ENCODE measurements around the gene AGO3.
"Not testable (repeated sequence)": the region's sequence is repeated elsewhere in the genome, so short reads cannot be mapped to it uniquely, and the experiment has no call there.

Gene AGO3

DNA sequence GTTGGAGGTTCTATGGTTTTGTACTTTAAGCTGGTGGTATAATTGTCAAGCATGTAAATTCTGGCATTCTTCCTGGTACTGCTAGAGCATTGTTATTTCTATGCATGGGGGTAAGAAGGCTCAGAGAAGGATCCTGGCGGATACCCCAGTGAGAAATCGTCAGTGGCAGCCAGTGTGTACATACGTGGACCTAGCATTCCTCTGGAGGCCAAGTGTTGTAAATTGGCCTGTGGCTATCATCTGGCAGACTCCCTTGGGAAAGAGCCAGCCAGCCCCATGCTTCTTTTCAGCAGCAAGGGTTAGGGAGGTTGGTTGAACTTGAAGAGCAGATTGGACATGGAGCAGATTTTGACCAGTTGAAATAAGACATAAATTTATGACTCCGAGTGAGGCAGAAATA lies 5.2 kb upstream of the AGO3 start:
- no peak for DNase-seq (ENCODE audit: low spot score)

DNA sequence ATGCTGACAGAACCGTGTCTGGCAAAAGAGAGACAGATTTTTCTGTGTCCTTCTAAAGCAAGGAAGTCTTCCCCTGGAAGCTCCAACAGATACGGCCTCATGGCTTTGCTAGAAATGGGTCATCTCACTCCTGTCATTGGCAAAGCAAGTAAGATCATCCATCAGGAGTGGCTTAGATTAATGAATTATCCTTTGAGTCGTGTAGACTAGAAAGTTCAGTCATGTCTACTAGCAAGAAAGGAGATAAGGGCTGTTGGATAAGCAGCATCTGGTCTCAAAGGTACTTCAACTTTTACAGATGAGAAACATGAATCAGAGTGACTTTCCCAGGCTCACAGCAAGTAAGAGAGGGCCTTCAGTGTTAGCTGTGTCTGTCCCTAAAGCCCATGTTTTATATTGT lies 3.4 kb upstream of the AGO3 start:
- DNase-seq (ENCODE audit: low spot score), result no peak

GRCh38 chr1:35929730-35930592 lies 944 bp upstream of the AGO3 start:
- DNase-seq (ENCODE audit: low spot score), result peak; percentile 49

- DNase-seq (ENCODE audit: low spot score), result no peak
Measured at GRCh38 chr1:35931446-35932157, 697 bp downstream of the AGO3 start.

- DNase-seq (ENCODE audit: low spot score), result no peak
Measured at GRCh38 chr1:35932158-35932636, 1.3 kb downstream of the AGO3 start.

DNA sequence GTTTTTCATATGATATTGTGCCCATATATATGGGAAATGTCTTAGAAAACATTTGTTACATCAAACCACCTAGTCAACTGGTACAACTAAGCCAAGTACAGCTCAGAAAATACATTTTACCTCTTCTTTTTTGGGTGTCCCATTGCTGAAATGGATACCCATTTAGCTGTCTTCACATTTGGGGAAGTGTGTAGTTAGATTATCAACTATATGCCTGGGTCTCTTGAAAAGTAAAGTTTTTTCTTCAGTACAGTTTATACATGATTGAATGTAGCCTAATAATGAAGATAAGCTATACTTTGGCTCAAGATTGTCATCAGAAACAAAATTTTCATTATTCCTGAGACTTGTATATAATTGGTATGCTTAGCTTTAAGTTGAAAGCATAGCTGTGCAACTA lies 2.0 kb downstream of the AGO3 start:
- DNase-seq (ENCODE audit: low spot score), result no peak

- DNase-seq (ENCODE audit: low spot score), result no peak
Measured at GRCh38 chr1:35935442-35936388, 4.8 kb downstream of the AGO3 start.

DNA sequence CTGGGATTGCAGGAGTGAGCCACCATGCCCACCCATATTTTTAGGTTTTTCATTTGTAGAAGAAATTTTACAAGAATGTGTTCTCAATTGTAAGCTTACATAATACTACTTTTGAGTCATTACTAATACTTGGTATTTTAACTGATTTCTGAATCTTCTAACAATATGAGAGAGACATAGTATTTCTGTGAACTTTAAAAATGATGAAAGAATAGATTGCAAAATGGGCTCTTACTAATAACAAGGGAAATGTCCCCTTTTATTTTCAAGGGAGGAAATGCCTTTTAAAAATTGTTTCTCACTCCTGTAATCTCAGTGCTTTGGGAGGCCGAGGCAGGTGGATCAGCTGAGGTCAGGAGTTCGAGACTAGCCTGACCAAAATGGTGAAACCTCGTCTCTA lies 5.9 kb downstream of the AGO3 start:
- no peak for DNase-seq (ENCODE audit: low spot score)

GRCh38 chr1:35939484-35939883 lies 8.6 kb downstream of the AGO3 start:
- DNase-seq (ENCODE audit: low spot score), result no peak

DNA sequence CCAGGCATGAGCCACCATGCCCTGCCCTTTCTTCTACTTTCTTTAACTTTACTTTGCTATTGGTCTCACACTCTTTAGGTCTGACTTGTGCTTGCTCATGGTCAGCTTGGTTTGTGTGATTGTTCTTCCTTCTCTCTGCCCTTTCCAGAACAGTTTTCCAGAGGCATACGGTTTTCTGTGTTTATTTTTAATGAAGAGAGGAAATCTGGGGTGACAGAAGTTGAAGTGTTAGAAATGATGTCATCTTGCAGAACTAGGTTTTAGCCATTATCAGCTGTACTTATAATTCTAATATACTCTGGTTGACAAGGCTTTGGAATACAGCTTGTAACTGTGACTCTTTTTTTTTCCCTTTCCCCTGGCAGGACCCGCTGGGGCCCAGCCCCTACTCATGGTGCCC lies 14.4 kb downstream of the AGO3 start:
- no peak for DNase-seq (ENCODE audit: low spot score)

DNA sequence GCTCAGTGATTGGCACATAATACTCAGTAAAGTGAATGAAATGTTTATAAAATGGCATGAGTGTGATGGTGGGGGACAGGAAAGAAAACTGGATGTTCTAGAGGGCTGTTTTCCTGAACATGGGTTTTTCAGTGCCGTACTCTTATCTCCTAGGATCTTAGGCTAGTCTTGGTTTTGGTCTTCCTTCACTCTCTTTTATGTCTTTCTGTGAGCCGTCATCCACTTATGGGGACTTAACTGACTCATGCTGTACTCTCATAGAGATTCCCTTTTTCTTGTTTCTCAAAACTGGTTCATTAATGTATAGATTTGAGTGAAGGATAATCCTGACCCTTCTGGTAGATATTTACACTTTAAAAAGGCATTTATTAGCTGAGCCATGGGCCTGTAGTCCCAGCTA lies 16.6 kb downstream of the AGO3 start:
- DNase-seq (ENCODE audit: low spot score), result no peak

DNA sequence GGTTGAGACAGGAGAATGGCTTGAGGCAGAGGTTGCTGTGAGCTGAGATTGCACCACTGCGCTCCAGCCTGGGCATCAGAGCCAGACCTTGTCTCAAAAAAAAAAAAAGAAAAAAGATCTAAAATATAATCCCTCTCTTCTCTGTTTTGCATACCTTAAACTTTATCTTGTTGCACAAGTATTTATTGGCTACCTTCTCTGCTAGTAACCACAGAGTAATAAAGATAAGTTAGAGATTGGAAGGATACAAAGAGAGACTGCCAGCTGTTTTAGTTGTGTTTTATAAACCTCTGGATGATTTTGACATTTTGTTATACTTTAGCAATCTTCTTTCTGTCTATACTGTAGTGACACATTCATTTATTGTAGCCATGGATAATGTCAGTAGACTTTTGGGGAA lies 27.7 kb downstream of the AGO3 start:
- no peak for DNase-seq (ENCODE audit: low spot score)

DNA sequence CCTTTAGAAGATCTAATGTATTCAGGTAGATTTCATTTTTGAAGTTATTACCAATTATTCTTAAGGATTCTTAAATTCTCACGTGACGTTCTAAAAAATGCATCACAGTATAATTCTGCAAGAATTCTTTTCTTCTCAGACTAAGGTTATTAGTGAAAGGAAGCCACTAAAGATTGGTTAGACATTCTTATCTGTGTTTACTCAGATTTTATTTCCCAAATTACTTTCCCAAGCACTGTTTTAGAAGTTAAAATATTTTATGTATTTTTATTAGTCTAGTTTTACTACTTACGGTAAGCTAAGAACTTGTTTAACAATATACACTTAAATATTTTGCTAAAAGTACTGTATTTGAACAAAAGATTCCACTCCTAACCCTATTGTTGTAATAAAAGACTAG lies 28.4 kb downstream of the AGO3 start:
- no peak for DNase-seq (ENCODE audit: low spot score)

GRCh38 chr1:35962952-35963351 lies 32.0 kb downstream of the AGO3 start:
- DNase-seq (ENCODE audit: low spot score), result no peak

GRCh38 chr1:35964277-35964676 lies 33.4 kb downstream of the AGO3 start:
- DNase-seq (ENCODE audit: low spot score), result not testable (repeated sequence)

DNA sequence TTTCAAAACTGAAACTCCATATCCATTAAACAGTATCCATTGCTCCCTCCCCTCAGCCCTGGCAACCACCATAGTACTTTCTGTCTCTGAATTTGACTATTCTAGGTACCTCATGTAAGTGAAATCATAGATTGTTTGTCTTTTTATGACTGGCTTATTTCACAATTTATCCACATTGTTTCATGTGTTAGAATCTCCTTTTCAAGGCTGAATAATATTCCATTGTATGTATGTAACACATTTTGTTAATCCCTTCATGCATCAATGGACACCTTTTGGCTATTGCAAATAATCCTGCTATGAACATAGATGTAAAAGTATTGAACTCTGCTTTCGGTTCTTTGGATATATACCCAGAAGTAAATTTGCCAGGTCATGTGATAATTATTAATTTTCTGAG lies 37.5 kb downstream of the AGO3 start:
- DNase-seq (ENCODE audit: low spot score), result no peak

DNA sequence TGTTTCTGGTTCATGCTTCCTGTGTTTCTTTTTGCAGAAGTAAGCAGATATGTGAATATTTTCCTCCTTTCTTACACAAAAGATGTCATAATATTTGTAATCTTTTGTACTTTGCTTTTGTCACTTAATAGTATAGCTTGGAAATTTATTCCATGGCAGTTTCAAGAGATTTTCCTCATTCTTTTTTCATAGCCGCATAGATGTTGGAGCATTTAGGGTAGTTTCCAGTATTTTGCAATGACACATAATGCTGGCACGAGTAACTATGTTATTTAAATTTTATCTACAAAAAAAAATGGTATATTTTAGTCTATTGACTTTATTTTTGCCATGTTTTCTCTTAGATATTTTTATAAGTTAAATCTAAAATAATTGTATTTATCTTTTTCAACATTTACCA lies 40.7 kb downstream of the AGO3 start:
- DNase-seq (ENCODE audit: low spot score), result no peak

DNA sequence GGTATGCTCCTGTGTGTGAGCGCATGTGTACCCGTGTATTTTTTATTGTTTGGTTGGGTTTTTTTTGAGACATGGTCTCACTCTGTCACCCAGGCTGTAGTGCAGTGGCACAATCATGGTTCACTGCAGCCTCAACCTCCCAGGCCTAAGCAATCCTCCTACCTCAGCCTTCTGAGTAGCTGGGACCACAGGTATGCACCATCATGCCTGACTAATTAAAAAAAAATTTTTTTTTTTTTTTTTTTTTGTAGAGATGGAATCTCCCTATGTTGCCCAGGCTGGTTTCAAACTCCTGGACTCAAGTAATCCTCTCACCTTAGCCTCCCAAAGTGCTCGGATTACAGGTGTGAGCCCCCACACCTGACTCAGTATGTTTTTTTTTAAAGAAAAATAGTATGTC lies 41.7 kb downstream of the AGO3 start:
- DNase-seq (ENCODE audit: low spot score), result not testable (repeated sequence)

DNA sequence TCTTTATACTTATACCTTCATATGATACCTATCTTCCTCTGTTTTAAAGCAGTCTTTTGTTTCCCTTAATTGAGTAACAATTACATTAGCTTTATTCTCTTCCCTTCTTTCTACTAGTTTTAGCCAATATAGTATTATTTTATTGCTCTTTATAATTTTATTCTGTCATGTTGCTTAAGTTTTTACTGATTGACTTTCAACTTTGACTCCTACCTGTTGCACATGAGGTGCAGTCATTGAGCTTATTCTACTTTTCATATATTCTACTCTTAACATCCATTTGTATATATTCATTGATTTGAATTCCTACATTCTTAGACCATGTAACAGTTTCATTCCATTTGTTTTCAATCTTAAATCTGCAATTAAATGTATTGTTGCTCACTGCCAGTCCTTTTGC lies 49.2 kb downstream of the AGO3 start:
- no peak for DNase-seq (ENCODE audit: low spot score)

GRCh38 chr1:35988237-35988636 lies 57.3 kb downstream of the AGO3 start:
- no peak for DNase-seq (ENCODE audit: low spot score)

DNA sequence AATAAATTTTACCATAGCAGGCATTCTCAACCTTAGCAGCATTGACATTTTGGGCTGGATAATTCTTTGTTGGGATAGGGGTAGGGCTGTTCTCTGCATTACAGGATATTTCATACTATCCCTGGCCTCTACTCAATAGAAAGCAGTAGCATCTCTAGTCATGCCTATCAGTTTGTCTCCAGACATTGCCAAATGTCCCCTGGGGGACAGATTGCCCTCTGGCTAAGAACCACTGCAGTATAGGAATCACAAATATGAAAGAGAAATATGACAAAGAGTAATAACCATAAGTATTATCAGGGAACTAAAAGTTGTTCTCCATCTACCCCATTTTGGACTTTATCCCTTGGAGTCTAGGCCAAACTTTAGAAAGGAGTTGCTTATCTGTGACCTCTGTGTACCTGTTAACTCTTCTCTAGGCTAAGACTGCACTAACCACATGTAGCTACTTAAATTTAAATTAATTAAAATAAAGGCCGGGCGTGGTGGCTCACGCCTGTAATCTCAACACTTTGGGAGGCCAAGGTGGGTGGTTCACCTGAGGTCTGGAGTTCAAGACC lies 76.1 kb downstream of the AGO3 start:
- no peak for DNase-seq (ENCODE audit: low spot score)

DNA sequence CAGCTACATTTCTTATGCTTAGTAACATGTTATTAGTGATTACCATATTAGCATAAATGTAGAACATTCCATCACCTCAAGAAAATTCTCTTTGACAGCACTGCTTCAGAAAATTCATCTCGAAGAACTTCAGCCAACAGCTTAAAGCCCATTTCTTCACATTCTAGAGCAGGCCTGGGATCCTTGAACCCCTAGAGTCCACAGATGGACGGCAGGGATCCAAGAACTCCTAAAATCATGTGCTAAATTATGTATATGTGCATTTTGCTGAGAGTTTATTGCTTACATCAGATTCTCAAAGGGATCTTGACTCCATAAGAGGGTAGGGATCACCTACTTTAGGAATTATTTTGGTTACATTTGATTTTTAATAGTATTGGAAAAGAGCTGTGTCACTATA lies 76.8 kb downstream of the AGO3 start:
- no peak for DNase-seq (ENCODE audit: low spot score)

Measured in Ammon's horn (tissue), 1 donor.